ENCODE results near the gene METTL6.
"Not testable (repeated sequence)": the region's sequence is repeated elsewhere in the genome, so short reads cannot be mapped to it uniquely, and the experiment has no call there.

Gene METTL6

DNA sequence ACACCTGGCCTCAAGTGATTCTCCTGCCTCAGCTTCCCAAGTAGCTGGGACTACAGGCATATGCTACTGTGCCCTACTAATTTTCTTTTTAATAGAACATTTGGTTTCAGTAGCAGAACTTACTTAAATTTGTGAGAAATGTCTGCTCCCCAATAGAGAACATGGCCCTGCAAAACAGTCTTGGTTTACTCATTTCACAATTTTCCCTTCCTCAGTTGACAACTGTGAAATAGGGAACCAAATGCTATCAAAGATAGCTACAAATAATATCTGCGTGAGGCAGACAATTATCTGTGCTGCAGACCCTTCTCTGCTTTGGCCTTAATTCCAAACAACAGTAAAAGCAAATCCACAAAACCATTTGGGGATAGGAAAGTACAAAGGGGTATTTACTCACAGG is 22.6 kb downstream of the METTL6 start:
- no peak overlapping the region for H3K4me3 ChIP-seq (ENCODE audit: low read depth, low read length)
- TF ChIP-seq, protein P1, sequence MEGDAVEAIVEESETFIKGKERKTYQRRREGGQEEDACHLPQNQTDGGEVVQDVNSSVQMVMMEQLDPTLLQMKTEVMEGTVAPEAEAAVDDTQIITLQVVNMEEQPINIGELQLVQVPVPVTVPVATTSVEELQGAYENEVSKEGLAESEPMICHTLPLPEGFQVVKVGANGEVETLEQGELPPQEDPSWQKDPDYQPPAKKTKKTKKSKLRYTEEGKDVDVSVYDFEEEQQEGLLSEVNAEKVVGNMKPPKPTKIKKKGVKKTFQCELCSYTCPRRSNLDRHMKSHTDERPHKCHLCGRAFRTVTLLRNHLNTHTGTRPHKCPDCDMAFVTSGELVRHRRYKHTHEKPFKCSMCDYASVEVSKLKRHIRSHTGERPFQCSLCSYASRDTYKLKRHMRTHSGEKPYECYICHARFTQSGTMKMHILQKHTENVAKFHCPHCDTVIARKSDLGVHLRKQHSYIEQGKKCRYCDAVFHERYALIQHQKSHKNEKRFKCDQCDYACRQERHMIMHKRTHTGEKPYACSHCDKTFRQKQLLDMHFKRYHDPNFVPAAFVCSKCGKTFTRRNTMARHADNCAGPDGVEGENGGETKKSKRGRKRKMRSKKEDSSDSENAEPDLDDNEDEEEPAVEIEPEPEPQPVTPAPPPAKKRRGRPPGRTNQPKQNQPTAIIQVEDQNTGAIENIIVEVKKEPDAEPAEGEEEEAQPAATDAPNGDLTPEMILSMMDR (IDR thresholded peaks at IDR 0.05; ENCODE audit: borderline replicate concordance, insufficient read depth, low read depth, low read length) = no peak

DNA sequence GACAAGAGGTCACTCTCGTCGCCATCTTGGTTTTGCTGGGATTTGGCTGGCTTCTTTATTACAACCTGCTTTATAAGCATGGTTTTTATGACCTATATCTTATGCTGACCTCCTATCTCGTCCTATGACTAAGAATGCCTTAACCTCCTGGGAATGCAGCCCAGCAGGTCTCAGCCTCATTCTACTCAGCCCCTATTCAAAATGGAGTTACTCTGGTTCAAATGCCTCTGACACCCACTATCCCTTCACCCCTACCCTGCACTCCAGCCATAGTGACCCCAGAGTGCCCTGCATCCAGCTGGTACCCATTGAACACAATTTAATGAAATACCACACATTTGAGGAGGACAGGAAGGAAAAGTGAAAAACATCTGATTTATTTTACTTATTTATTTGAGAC is 23.4 kb downstream of the METTL6 start:
- TF ChIP-seq, protein P1 (IDR thresholded peaks at IDR 0.05; ENCODE audit: borderline replicate concordance, insufficient read depth, low read depth, low read length) = no peak
- no peak overlapping the region for H3K4me3 ChIP-seq (ENCODE audit: low read depth, low read length)

DNA sequence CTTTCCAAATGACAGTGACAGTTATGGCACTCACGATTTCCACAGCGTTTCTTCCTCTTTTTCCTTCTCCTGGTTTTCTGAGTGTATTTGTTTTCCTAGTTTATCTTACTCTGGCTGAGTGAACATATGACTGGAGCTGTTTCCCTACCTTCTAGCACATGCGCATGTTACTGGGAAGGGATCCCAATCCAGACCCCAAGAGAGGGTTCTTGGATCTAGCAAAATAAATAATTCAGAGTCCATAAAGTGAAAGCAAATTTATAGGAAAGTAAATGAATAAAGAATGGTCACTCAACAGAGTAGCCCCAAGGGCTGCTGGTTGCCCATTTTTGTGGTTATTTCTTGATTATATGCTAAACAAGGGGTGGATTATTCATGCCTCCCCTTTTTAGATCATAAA is 23.8 kb downstream of the METTL6 start:
- TF ChIP-seq, protein P1 (IDR thresholded peaks at IDR 0.05; ENCODE audit: borderline replicate concordance, insufficient read depth, low read depth, low read length) = no peak
- no peak overlapping the region for H3K4me3 ChIP-seq (ENCODE audit: low read depth, low read length)

DNA sequence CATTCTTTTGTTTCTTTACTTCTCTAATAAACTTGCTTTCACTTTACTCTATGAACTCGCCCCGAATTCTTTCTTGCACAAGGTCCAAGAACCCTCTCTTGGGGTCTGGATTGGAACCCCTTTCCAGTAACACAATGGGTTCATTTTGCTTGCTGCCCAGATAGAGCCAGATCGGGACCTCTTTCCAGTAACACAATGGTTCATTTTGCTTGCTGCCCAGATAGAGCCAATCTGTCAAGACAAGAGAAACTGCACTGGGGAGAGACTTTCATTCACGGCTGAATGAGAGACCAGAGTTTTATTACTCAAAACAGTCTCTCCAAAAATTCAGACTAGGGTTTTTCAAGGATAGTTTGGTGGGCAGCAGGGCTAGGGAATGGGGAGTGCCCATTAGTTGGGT is 25.4 kb downstream of the METTL6 start:
- H3K4me3 ChIP-seq (ENCODE audit: low read depth, low read length) = no peak overlapping the region
- TF ChIP-seq, protein P1 (IDR thresholded peaks at IDR 0.05; ENCODE audit: borderline replicate concordance, insufficient read depth, low read depth, low read length) = no peak

DNA sequence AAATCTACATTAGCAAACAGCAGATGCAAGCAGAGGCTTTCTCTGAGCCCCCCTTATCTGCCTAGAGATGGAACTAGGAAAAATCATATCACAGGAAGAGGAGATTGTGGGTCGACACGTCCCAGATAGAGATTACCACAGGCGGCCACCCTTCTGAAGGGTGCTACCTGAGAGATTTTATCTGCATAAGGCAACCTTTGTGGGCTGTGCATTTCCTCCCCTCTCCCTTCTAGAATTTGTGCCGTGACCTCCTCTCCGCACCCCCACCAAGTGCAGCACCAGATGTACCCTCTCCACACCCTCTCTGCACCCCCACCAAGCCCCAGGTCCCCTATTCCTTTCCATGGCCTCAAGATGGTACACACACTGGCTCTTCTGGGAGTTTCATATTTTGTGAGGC is 27.4 kb downstream of the METTL6 start:
- H3K4me3 ChIP-seq (ENCODE audit: low read depth, low read length) = no peak overlapping the region
- TF ChIP-seq, protein P1 (IDR thresholded peaks at IDR 0.05; ENCODE audit: borderline replicate concordance, insufficient read depth, low read depth, low read length) = no peak

DNA sequence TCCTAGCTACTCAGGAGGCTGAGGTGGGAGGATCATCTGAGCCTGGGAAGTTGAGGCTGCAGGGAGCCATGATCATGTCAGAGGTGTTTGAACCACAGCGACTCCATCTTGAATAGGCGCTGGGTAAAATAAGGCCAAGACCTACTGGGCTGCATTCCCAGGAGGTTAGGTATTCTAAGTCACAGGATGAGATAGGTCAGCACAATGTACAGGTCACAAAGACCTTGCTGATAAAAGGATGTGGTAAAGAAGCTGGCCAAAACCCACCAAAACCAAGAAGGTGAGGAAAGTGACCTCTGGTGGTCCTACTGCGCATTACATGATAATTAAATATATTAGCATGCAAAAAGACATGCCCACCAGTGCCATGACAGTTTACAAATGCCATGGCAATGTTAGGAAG is 28.6 kb downstream of the METTL6 start:
- not testable (repeated sequence) for H3K4me3 ChIP-seq (ENCODE audit: low read depth, low read length)

DNA sequence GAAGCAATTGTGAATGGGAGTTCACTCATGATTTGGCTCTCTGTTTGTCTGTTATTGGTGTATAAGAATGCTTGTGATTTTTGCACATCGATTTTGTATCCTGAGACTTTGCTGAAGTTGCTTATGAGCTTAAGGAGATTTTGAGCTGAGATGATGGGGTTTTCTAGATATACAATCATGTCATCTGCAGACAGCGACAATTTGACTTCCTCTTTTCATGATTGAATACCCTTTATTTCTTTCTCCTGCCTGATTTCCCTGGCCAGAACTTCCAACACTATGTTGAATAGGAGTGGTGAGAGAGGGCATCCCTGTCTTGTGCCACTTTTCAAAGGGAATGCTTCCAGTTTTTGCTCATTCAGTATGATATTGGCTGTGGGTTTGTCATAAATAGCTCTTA is 34.1 kb downstream of the METTL6 start:
- not testable (repeated sequence) for H3K4me3 ChIP-seq (ENCODE audit: low read depth, low read length)

DNA sequence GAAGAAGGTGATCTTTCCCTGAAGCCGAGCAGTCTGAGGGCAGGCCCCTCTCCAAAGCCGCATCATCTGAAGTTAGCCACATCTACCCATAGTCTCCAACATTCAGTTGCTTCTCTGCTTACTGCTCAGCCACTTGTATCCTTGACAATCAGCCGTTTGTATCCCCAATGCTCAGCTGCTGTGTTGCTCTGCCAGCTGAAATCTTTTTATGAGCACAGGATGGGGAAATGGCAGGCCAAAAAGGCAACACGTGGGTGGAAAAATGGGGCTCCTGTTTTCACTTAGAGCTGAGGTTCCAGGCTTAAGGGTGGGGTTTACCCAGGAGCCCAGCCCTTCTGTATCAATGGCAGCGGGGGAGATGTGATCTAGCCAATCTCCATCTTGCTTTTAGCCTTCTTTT is 36.3 kb downstream of the METTL6 start:
- no peak overlapping the region for H3K4me3 ChIP-seq (ENCODE audit: low read depth, low read length)
- TF ChIP-seq, protein P1 (IDR thresholded peaks at IDR 0.05; ENCODE audit: borderline replicate concordance, insufficient read depth, low read depth, low read length) = no peak

All from GM12875 (cell line).